ENCODE data around the gene PRDM2. TPM values are rescaled to one million over a fixed set of nuclear protein-coding genes. Genes with fewer than 3 reads are reported as not detected.

The PRDM2 gene
- polyA plus RNA-seq, 1 of the 3 experiments (the other 2 are of a cell fraction) = 7.2 TPM

- H3K27me3 ChIP-seq (ENCODE audit: insufficient read depth) = no peaks in the 10 kb centered on the region
- 17% methylated on average over 1 of the region's 1 CpG for WGBS (ENCODE audit: low lambda C conversion rate)
- H2AFZ ChIP-seq (ENCODE audit: low read depth) = no peak overlapping the region
- H3K9me2 ChIP-seq = no peaks in the 10 kb centered on the region
- no peaks in the 10 kb centered on the region for H3K9me3 ChIP-seq
- TF ChIP-seq FOXM1 (IDR thresholded peaks at IDR 0.05; ENCODE audit: low read depth) (no peak), MXI1 (IDR thresholded peaks at IDR 0.05; ENCODE audit: low read depth, low read length) (no peak), YY1 (IDR thresholded peaks at IDR 0.05; ENCODE audit: low read depth) (no peak), NRF1 (IDR thresholded peaks at IDR 0.05; ENCODE audit: low read depth, low read length) (no peak), MAX (IDR thresholded peaks at IDR 0.05; ENCODE audit: low read depth) (no peak), NFIC (IDR thresholded peaks at IDR 0.05; ENCODE audit: borderline replicate concordance) (no peak), SMC3 (IDR thresholded peaks at IDR 0.05; ENCODE audit: low read depth, low read length) (no peak)
- TF ChIP-seq, protein P1, sequence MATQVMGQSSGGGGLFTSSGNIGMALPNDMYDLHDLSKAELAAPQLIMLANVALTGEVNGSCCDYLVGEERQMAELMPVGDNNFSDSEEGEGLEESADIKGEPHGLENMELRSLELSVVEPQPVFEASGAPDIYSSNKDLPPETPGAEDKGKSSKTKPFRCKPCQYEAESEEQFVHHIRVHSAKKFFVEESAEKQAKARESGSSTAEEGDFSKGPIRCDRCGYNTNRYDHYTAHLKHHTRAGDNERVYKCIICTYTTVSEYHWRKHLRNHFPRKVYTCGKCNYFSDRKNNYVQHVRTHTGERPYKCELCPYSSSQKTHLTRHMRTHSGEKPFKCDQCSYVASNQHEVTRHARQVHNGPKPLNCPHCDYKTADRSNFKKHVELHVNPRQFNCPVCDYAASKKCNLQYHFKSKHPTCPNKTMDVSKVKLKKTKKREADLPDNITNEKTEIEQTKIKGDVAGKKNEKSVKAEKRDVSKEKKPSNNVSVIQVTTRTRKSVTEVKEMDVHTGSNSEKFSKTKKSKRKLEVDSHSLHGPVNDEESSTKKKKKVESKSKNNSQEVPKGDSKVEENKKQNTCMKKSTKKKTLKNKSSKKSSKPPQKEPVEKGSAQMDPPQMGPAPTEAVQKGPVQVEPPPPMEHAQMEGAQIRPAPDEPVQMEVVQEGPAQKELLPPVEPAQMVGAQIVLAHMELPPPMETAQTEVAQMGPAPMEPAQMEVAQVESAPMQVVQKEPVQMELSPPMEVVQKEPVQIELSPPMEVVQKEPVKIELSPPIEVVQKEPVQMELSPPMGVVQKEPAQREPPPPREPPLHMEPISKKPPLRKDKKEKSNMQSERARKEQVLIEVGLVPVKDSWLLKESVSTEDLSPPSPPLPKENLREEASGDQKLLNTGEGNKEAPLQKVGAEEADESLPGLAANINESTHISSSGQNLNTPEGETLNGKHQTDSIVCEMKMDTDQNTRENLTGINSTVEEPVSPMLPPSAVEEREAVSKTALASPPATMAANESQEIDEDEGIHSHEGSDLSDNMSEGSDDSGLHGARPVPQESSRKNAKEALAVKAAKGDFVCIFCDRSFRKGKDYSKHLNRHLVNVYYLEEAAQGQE (IDR thresholded peaks at IDR 0.05; ENCODE audit: low read depth, low read length) = no peak
- no peaks in the 10 kb centered on the region; a peak in 2 of 4 replicates for H3K4me1 ChIP-seq (ENCODE audit: control insufficient read depth in 1 of 2, insufficient read depth in 2 of 2, low read depth in 1 of 2, low read length in 1 of 2)
- no peak overlapping the region for H3K9ac ChIP-seq
- no peak overlapping the region for H3K27ac ChIP-seq (ENCODE audit: low read depth in 2 of 2, low read length in 1 of 2)
- H3K36me3 ChIP-seq (replicated peaks in 1 of 2; ENCODE audit: control insufficient read depth in 1 of 2, insufficient read depth in 2 of 2, low read length in 1 of 2) = no peaks in the 10 kb centered on the region
- ChIA-PET CTCF (interaction anchor here (0.8 to 2.9 kb wide), 7 partner anchors 8 to 301 kb away, joined by 3 to 31 read pairs (median 5); no protein-coding TSS in a partner anchor), POLR2A (no interaction called here)
- H3K4me3 ChIP-seq (ENCODE audit: low read depth in 2 of 2, low read length in 1 of 2) = no peak overlapping the region
- H3K4me2 ChIP-seq = no peak overlapping the region
- no peaks in the 10 kb centered on the region for H3K79me2 ChIP-seq (ENCODE audit: insufficient read depth)
- no peak for DNase-seq
- H3F3A ChIP-seq (replicated peaks; ENCODE audit: insufficient read depth) = no peaks in the 10 kb centered on the region
- H4K20me1 ChIP-seq (ENCODE audit: insufficient read depth) = no peaks in the 10 kb centered on the region
These were observed 35.5 kb upstream of the PRDM2 start for GRCh38 chr1:13664451-13664850.

DNA sequence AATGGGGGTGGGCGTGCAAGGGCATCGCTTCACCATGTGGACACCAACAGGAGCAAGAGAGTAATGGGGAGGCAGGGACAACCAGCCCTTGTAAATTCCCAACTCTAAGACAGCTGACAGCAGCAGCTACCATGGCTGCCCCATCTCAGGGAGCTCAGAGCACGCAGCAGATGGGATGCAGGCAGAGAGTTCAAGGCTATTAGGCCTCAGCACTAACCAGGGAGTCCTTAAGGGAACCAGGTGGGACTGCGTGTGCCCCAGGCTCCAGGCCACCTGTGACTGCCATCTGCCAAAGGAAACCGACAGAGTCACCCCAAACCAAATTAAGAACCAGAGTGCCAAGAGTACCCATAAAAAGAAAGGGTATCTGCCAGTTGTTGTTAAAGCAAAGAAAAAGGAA is 33.7 kb upstream of the PRDM2 start:
- TF ChIP-seq SMC3 (IDR thresholded peaks at IDR 0.05; ENCODE audit: low read depth, low read length) (no peak), GABPA (IDR thresholded peaks at IDR 0.05; ENCODE audit: low read depth) (no peak), MAX (IDR thresholded peaks at IDR 0.05; ENCODE audit: low read depth) (no peak), CHD2 (IDR thresholded peaks at IDR 0.05; ENCODE audit: low read length, partially characterized antibody) (no peak), RCOR1 (IDR thresholded peaks at IDR 0.05; ENCODE audit: low read length) (no peak), EP300 (IDR thresholded peaks at IDR 0.05; ENCODE audit: borderline replicate concordance in 1 of 2, low read depth in 1 of 2, low read length in 1 of 2) (no peak), MEF2A (IDR thresholded peaks at IDR 0.05; ENCODE audit: borderline replicate concordance, low read depth) (no peak), TAF1 (IDR thresholded peaks at IDR 0.05; ENCODE audit: borderline replicate concordance, low read depth, low read length) (no peak), RAD21 (IDR thresholded peaks at IDR 0.05; ENCODE audit: low read length) (no peak), NRF1 (IDR thresholded peaks at IDR 0.05; ENCODE audit: low read depth, low read length) (no peak), MXI1 (IDR thresholded peaks at IDR 0.05; ENCODE audit: low read depth, low read length) (no peak)
- TF ChIP-seq, protein P1 (IDR thresholded peaks at IDR 0.05; ENCODE audit: low read depth, low read length) = no peak
- H3K79me2 ChIP-seq (ENCODE audit: insufficient read depth) = no peaks in the 10 kb centered on the region
- no peak overlapping the region for H3K4me2 ChIP-seq
- no peaks in the 10 kb centered on the region for H3K9me2 ChIP-seq
- whole genome bisulfite sequencing (ENCODE audit: low lambda C conversion rate) = 46% methylated on average over 5 of the region's 5 CpGs
- no peak overlapping the region for H3K9ac ChIP-seq
- no peaks in the 10 kb centered on the region for H3K36me3 ChIP-seq (replicated peaks in 1 of 2; ENCODE audit: control insufficient read depth in 1 of 2, insufficient read depth in 2 of 2, low read length in 1 of 2)
- no peaks in the 10 kb centered on the region; a peak in 2 of 4 replicates for H3K4me1 ChIP-seq (ENCODE audit: control insufficient read depth in 1 of 2, insufficient read depth in 2 of 2, low read depth in 1 of 2, low read length in 1 of 2)
- H3F3A ChIP-seq (replicated peaks; ENCODE audit: insufficient read depth) = no peaks in the 10 kb centered on the region
- no peak overlapping the region for H2AFZ ChIP-seq (ENCODE audit: low read depth)
- no peaks in the 10 kb centered on the region for H4K20me1 ChIP-seq (ENCODE audit: insufficient read depth)
- no peak overlapping the region for H3K4me3 ChIP-seq (ENCODE audit: low read depth in 2 of 2, low read length in 1 of 2)
- CTCF ChIA-PET = interaction anchor here (0.6 to 2.9 kb wide), 14 partner anchors 12 to 313 kb away, joined by 3 to 31 read pairs (median 4); no protein-coding TSS in a partner anchor
- POLR2A ChIA-PET = no interaction called here
- H3K9me3 ChIP-seq = no peaks in the 10 kb centered on the region
- H3K27ac ChIP-seq (ENCODE audit: low read depth in 2 of 2, low read length in 1 of 2) = no peak overlapping the region
- no peaks in the 10 kb centered on the region; the same call in 1 of the 2 replicates for H3K27me3 ChIP-seq (ENCODE audit: insufficient read depth)
- no peak for DNase-seq
